SK-N-SH (cell line): Measurements from ENCODE around the gene LCOR. TPM values are rescaled to one million over a fixed set of nuclear protein-coding genes. Genes with fewer than 3 reads are reported as not detected.

Experiments
- CTCF ChIA-PET: fragments of 300-600, 350-600 bp; formaldehyde crosslinking; extraction: SDS; loops from one replicate; lab custom pipeline; 2021; lab: Yijun Ruan, JAX
- POLR2A ChIA-PET: fragments of 350-600 bp; sonication (Branson Sonifier 250); formaldehyde crosslinking; extraction: SDS; loops from one replicate; lab custom pipeline; 2020; ENCODE audit warnings: antibody characterized with exemption, inconsistent platforms; lab: Yijun Ruan, JAX
- DNase-seq: peaks from one replicate; pipeline ENCODE4 v3.0.0; 2012
- H2AFZ ChIP-seq: fragments of 200-600 bp; sonication (generic); 2 replicates; pipeline ENCODE4 v1.8.1; 2016; ENCODE audit warnings: antibody characterized with exemption, mild to moderate bottlenecking, low read depth
- H3F3A ChIP-seq: fragments of 200-600 bp; sonication (generic); replicated peaks from 2 replicates; pipeline ENCODE3; 2016; ENCODE audit warnings: antibody characterized with exemption, mild to moderate bottlenecking; ENCODE audit not compliant: insufficient read depth
- H3K27ac ChIP-seq, 2 experiments: fragments of 200-500 bp in 1 of 2; fragments of 200-600 bp in 1 of 2; sonication (Bioruptor generic) in 1 of 2; sonication (generic), shearing (Covaris generic) in 1 of 2; 2 replicates each; pipeline versions ENCODE4 v1.5.1 to v1.6.1; 2014 to 2016; ENCODE audit warnings: low read depth in 2 of 2, inconsistent platforms in 1 of 2, low read length in 1 of 2, mild to moderate bottlenecking in 1 of 2, mixed read lengths in 1 of 2
- H3K27me3 ChIP-seq: fragments of 200-600 bp; sonication (generic), shearing (Covaris generic); 2 replicates; pipeline ENCODE4 v1.6.1; 2016; ENCODE audit warnings: mixed run types; ENCODE audit not compliant: insufficient read depth
- H3K36me3 ChIP-seq, 2 experiments: fragments of 200-500 bp in 1 of 2; fragments of 200-600 bp in 1 of 2; sonication (Bioruptor generic) in 1 of 2; sonication (generic) in 1 of 2; replicated peaks in 1 of 2; 2 replicates each; pipeline versions ENCODE3 to v1.5.1; 2014 to 2016; ENCODE audit warnings: low read length in 1 of 2, mild to moderate bottlenecking in 1 of 2; ENCODE audit not compliant: insufficient read depth in 2 of 2, control insufficient read depth in 1 of 2
- H3K4me1 ChIP-seq, 2 experiments: fragments of 200-500 bp in 1 of 2; fragments of 200-600 bp in 1 of 2; sonication (Bioruptor generic) in 1 of 2; sonication (generic), shearing (Covaris generic) in 1 of 2; 2 replicates each; pipeline versions ENCODE4 v1.5.1 to v1.6.1; 2014 to 2016; ENCODE audit warnings: low read depth in 1 of 2, low read length in 1 of 2, mixed run types in 1 of 2; ENCODE audit not compliant: insufficient read depth in 2 of 2, control insufficient read depth in 1 of 2
- H3K4me2 ChIP-seq: fragments of 200-600 bp; sonication (generic), shearing (Covaris generic); 2 replicates; pipeline ENCODE4 v1.6.1; 2017; ENCODE audit warnings: mixed run types
- H3K4me3 ChIP-seq, 2 experiments: fragments of 200-500 bp in 1 of 2; fragments of 200-600 bp in 1 of 2; sonication (Bioruptor generic) in 1 of 2; sonication (generic), shearing (Covaris generic) in 1 of 2; 2 replicates each; pipeline versions ENCODE4 v1.5.1 to v1.8.1; 2014 to 2016; ENCODE audit warnings: low read depth in 2 of 2, inconsistent platforms in 1 of 2, low read length in 1 of 2, mild to moderate bottlenecking in 1 of 2, mixed read lengths in 1 of 2, moderate library complexity in 1 of 2
- H3K79me2 ChIP-seq: fragments of 200-600 bp; sonication (generic); 2 replicates; pipeline ENCODE4 v1.8.1; 2017; ENCODE audit warnings: mild to moderate bottlenecking; ENCODE audit not compliant: insufficient read depth
- H3K9ac ChIP-seq: fragments of 200-600 bp; sonication (generic); 2 replicates; pipeline ENCODE4 v1.6.1; 2017; ENCODE audit warnings: mixed run types
- H3K9me2 ChIP-seq: fragments of 200-600 bp; sonication (generic); 2 replicates; pipeline ENCODE4 v1.6.1; 2017; ENCODE audit warnings: mixed run types
- H3K9me3 ChIP-seq: fragments of 200-600 bp; sonication (generic); 2 replicates; pipeline ENCODE4 v1.6.1; 2017; ENCODE audit warnings: mixed run types, mild to moderate bottlenecking, moderate library complexity
- H4K20me1 ChIP-seq: fragments of 200-600 bp; sonication (generic); 2 replicates; pipeline ENCODE4 v1.6.1; 2017; ENCODE audit warnings: mild to moderate bottlenecking, mixed run types; ENCODE audit not compliant: insufficient read depth
- ELF1 ChIP-seq: IDR thresholded peaks from 2 replicates; pipeline ENCODE4 v1.4.0; 2012
- EP300 ChIP-seq, 2 experiments: IDR thresholded peaks; 2 replicates each; pipeline versions ENCODE4 v1.4.0 to v1.6.1; 2012; ENCODE audit warnings: borderline replicate concordance in 1 of 2, low read depth in 1 of 2, low read length in 1 of 2
- FOXJ3 ChIP-seq: sonication (generic); formaldehyde crosslinking; IDR thresholded peaks from 2 replicates; pipeline ENCODE4 v1.5.1; 2020; ENCODE audit warnings: mild to moderate bottlenecking, missing genetic modification reagents
- FOXM1 ChIP-seq: IDR thresholded peaks from 2 replicates; pipeline ENCODE4 v1.4.0; 2012; ENCODE audit warnings: low read depth, mild to moderate bottlenecking
- GABPA ChIP-seq: IDR thresholded peaks from 2 replicates; pipeline ENCODE4 v1.4.0; 2012; ENCODE audit warnings: low read depth, mild to moderate bottlenecking
- GATA2 ChIP-seq: sonication (generic); formaldehyde crosslinking; IDR thresholded peaks from 2 replicates; pipeline ENCODE4 v1.5.0; 2020; ENCODE audit warnings: mild to moderate bottlenecking, missing genetic modification reagents
- MEF2A ChIP-seq: IDR thresholded peaks from 2 replicates; pipeline ENCODE4 v1.4.0; 2012; ENCODE audit warnings: low read depth, borderline replicate concordance
- NFIC ChIP-seq: IDR thresholded peaks from 2 replicates; pipeline ENCODE4 v1.4.0; 2012; ENCODE audit warnings: borderline replicate concordance
- NRF1 ChIP-seq: IDR thresholded peaks from 2 replicates; pipeline ENCODE4 v1.6.1; 2012; ENCODE audit warnings: low read depth, mild to moderate bottlenecking, low read length
- RAD21 ChIP-seq: IDR thresholded peaks from 2 replicates; pipeline ENCODE4 v1.6.1; 2012; ENCODE audit warnings: mild to moderate bottlenecking, low read length
- SIN3A ChIP-seq: IDR thresholded peaks from 2 replicates; pipeline ENCODE4 v1.6.1; 2012; ENCODE audit warnings: low read depth, mild to moderate bottlenecking, low read length, moderate library complexity, borderline replicate concordance
- SMC3 ChIP-seq: IDR thresholded peaks from 2 replicates; pipeline ENCODE4 v1.6.1; 2012; ENCODE audit warnings: low read depth, low read length, improper control_type of control experiment
- WGBS: methylation state at CpG from one replicate; pipeline ENCODE4 v1.1.6; 2017; ENCODE audit warnings: low lambda C conversion rate; 5-methylcytosine and 5-hydroxymethylcytosine counted together
- polyA plus RNA-seq, 3 experiments: library from polyadenylated mRNA; depleted of rRNA; stranded (reverse); fragments of >200 nt; gene quantifications; 2 replicates each; pipeline ENCODE4 v1.2.3, GENCODE V29; 2012
- TF ChIP-seq, protein P1 (sequence below): fragments of 200-600 bp; sonication (generic); IDR thresholded peaks from 2 replicates; pipeline ENCODE4 v1.6.1; 2017; ENCODE audit warnings: antibody characterized with exemption, mild to moderate bottlenecking, moderate library complexity
- TF ChIP-seq, protein P2 (sequence below): fragments of 150-350 bp; IDR thresholded peaks from 2 replicates; pipeline ENCODE4 v1.6.1; 2016; ENCODE audit warnings: mild to moderate bottlenecking, low read depth, low read length
- TF ChIP-seq, protein P3 (sequence below): IDR thresholded peaks from 2 replicates; pipeline ENCODE4; 2012
- TF ChIP-seq, protein P4 (sequence below): IDR thresholded peaks from 2 replicates; pipeline ENCODE4 v1.4.0; 2012; ENCODE audit warnings: low read depth, borderline replicate concordance
- TF ChIP-seq, protein P5 (sequence below): fragments of 150-350 bp; IDR thresholded peaks from 2 replicates; pipeline ENCODE4 v1.6.1; 2017; ENCODE audit warnings: antibody characterized with exemption, low read length, low read depth, borderline replicate concordance
- TF ChIP-seq, protein P6 (sequence below): IDR thresholded peaks from 2 replicates; pipeline ENCODE4 v1.4.0; 2012; ENCODE audit warnings: low read depth

Gene LCOR
- polyA plus RNA-seq, 1 of the 3 experiments (the other 2 are of a cell fraction), result 1.9 TPM

DNA sequence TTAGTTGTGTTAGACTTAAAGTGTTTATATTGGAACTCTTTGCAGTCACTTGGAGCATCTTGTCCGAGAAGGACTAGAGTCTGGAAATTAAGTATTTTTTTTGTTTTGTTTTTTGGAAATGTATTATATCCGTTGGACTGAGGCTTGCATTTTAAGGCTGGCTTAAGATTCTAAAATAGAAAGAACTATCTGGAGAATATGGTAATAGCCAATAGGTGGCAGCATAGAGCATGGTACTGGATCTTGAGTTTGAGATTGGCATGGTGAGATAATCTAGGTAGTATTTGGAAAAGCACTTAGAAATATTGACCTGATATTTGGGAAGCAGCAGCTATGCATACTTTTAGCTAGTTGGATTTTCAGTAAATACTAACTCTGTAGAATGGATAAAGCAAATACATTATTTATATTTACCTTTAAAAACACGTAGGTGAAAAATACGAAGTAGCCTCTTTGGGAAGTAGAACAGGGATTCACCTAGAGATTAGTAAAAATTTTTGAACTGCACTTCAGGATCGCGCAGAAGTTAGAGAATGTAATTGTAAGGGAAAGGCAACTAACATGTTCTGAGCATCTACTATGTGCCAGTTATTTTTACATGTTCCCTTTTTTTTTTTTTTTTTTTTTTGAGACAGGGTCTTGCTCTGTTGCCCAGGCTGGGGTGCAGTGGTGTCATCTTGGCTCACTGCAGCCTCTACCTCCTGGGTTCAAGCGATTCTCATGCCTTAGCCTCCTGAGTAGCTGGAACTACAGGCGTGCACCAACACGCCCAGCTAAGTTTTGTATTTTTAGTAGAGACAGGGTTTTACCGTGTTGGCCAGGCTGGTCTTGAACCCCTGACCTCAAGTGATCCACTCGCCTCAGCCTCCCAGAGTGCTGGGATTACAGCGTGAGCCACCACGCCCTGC, 78.6 kb downstream of the LCOR start:
- POLR2A ChIA-PET, result interaction anchor here (0.7 kb wide), 1 partner anchor 170 kb away, joined by 3 read pairs; no protein-coding TSS in a partner anchor
- H4K20me1 ChIP-seq, result peaks cover 31% of the 10 kb centered on the region; the same call in 1 of the 2 replicates
- H3K4me2 ChIP-seq, result no peak overlapping the region
- peak; percentile 56 for DNase-seq
- TF ChIP-seq, protein P1, sequence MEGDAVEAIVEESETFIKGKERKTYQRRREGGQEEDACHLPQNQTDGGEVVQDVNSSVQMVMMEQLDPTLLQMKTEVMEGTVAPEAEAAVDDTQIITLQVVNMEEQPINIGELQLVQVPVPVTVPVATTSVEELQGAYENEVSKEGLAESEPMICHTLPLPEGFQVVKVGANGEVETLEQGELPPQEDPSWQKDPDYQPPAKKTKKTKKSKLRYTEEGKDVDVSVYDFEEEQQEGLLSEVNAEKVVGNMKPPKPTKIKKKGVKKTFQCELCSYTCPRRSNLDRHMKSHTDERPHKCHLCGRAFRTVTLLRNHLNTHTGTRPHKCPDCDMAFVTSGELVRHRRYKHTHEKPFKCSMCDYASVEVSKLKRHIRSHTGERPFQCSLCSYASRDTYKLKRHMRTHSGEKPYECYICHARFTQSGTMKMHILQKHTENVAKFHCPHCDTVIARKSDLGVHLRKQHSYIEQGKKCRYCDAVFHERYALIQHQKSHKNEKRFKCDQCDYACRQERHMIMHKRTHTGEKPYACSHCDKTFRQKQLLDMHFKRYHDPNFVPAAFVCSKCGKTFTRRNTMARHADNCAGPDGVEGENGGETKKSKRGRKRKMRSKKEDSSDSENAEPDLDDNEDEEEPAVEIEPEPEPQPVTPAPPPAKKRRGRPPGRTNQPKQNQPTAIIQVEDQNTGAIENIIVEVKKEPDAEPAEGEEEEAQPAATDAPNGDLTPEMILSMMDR, result peak; percentile 76
- TF ChIP-seq SMC3 (peak; percentile 26; the same call in 1 of the 2 replicates), GATA2 (CRISPR knock-in tag) (0 out of 2 replicates have a peak, but pooled peaks have one; percentile 14), SIN3A (no peak), RAD21 (peak; percentile 62)
- TF ChIP-seq, all 33 proteins: peak for 4
- Histone ChIP-seq H3K36me3 (peaks cover 0 to 15% of the 10 kb centered on the region in 2 experiments), H3K27me3 (no peaks in the 10 kb centered on the region), H3K9ac (no peak overlapping the region), H2AFZ (no peak overlapping the region), H3K79me2 (peaks cover 83% of the 10 kb centered on the region), H3K9me3 (no peaks in the 10 kb centered on the region), H3F3A (no peaks in the 10 kb centered on the region), H3K4me3 (no peak overlapping the region; a peak in 1 of 4 replicates), H3K4me1 (peaks cover 0 to 3% of the 10 kb centered on the region in 2 experiments; a peak in 1 of 4 replicates), H3K27ac (no peak overlapping the region), H3K9me2 (no peaks in the 10 kb centered on the region)
- CTCF ChIA-PET, result interaction anchor here (0.6 to 1.6 kb wide), 12 partner anchors 11 to 345 kb away, joined by 3 to 10 read pairs (median 4); no protein-coding TSS in a partner anchor
- 91% methylated on average over 13 of the region's 13 CpGs for WGBS

DNA sequence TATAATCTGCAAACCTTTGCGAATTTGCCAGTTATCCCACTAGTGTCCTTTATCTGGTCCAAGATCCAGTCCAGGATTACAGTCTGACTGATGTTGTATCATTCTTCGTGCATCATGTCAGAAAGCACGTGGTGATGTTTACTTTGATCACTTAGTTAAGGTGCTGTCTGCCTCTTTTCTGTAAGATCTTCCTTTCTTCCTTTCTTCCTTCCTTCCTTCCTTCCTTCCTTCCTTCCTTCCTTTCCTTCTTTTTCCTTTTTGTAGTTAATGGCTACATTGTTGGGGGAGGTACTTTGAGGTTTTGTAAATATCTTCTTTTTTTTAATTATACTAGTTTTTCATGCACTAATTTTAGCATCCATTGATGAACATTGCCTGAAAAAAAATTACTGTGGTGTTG, 80.3 kb downstream of the LCOR start:
- H3F3A ChIP-seq, result peaks cover under 1% of the 10 kb centered on the region
- H3K9me3 ChIP-seq, result no peaks in the 10 kb centered on the region
- DNase-seq, result no peak
- H3K9ac ChIP-seq, result no peak overlapping the region
- no peak overlapping the region for H3K4me2 ChIP-seq
- no peaks in the 10 kb centered on the region for H3K4me1 ChIP-seq
- no peak overlapping the region for H3K27ac ChIP-seq
- ChIA-PET POLR2A (no interaction called here), CTCF (interaction anchor here (1.0 to 1.2 kb wide), 3 partner anchors 11 to 537 kb away, joined by 3 to 4 read pairs (median 3); no protein-coding TSS in a partner anchor)
- H3K79me2 ChIP-seq, result peaks cover 74% of the 10 kb centered on the region
- H2AFZ ChIP-seq, result no peak overlapping the region
- no peak overlapping the region for H3K4me3 ChIP-seq
- peaks cover 0 to 22% of the 10 kb centered on the region in 2 experiments for H3K36me3 ChIP-seq
- H3K9me2 ChIP-seq, result no peaks in the 10 kb centered on the region
- WGBS, result 89% methylated on average over 3 of the region's 3 CpGs
- no peaks in the 10 kb centered on the region for H3K27me3 ChIP-seq
- no peak for TF ChIP-seq FOXJ3 (CRISPR knock-in tag)
- TF ChIP-seq MEF2A, result no peak
- TF ChIP-seq, protein P2, sequence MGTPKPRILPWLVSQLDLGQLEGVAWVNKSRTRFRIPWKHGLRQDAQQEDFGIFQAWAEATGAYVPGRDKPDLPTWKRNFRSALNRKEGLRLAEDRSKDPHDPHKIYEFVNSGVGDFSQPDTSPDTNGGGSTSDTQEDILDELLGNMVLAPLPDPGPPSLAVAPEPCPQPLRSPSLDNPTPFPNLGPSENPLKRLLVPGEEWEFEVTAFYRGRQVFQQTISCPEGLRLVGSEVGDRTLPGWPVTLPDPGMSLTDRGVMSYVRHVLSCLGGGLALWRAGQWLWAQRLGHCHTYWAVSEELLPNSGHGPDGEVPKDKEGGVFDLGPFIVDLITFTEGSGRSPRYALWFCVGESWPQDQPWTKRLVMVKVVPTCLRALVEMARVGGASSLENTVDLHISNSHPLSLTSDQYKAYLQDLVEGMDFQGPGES, result no peak
- no peak for TF ChIP-seq RAD21
- TF ChIP-seq ELF1, result no peak
- TF ChIP-seq, protein P3, sequence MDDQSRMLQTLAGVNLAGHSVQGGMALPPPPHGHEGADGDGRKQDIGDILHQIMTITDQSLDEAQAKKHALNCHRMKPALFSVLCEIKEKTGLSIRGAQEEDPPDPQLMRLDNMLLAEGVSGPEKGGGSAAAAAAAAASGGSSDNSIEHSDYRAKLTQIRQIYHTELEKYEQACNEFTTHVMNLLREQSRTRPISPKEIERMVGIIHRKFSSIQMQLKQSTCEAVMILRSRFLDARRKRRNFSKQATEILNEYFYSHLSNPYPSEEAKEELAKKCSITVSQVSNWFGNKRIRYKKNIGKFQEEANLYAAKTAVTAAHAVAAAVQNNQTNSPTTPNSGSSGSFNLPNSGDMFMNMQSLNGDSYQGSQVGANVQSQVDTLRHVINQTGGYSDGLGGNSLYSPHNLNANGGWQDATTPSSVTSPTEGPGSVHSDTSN, result no peak
- TF ChIP-seq, protein P4, sequence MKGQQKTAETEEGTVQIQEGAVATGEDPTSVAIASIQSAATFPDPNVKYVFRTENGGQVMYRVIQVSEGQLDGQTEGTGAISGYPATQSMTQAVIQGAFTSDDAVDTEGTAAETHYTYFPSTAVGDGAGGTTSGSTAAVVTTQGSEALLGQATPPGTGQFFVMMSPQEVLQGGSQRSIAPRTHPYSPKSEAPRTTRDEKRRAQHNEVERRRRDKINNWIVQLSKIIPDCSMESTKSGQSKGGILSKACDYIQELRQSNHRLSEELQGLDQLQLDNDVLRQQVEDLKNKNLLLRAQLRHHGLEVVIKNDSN, result no peak
- TF ChIP-seq NRF1, result no peak
- TF ChIP-seq, protein P5, sequence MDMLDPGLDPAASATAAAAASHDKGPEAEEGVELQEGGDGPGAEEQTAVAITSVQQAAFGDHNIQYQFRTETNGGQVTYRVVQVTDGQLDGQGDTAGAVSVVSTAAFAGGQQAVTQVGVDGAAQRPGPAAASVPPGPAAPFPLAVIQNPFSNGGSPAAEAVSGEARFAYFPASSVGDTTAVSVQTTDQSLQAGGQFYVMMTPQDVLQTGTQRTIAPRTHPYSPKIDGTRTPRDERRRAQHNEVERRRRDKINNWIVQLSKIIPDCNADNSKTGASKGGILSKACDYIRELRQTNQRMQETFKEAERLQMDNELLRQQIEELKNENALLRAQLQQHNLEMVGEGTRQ, result no peak
- TF ChIP-seq FOXM1, result no peak
- TF ChIP-seq EP300 (IDR thresholded peaks at IDR 0.05; ENCODE audit: borderline replicate concordance in 1 of 2, low read depth in 1 of 2, low read length in 1 of 2), result no peak
- no peak for TF ChIP-seq GATA2 (CRISPR knock-in tag)
- no peak for TF ChIP-seq NFIC
- TF ChIP-seq, protein P6, sequence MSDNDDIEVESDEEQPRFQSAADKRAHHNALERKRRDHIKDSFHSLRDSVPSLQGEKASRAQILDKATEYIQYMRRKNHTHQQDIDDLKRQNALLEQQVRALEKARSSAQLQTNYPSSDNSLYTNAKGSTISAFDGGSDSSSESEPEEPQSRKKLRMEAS, result no peak
- TF ChIP-seq GABPA, result no peak
- TF ChIP-seq, all 33 proteins: peak for 0
- peaks cover 16% of the 10 kb centered on the region; the same call in 1 of the 2 replicates for H4K20me1 ChIP-seq
